ENCODE measurements around the gene TMCC1. TPM values are rescaled to one million over a fixed set of nuclear protein-coding genes. Genes with fewer than 3 reads are reported as not detected.
"Not testable (repeated sequence)": the region's sequence is repeated elsewhere in the genome, so short reads cannot be mapped to it uniquely, and the experiment has no call there.

Gene TMCC1
- polyA plus RNA-seq, 3 donors: 22.8 to 24.6 (median 23.5) TPM

DNA sequence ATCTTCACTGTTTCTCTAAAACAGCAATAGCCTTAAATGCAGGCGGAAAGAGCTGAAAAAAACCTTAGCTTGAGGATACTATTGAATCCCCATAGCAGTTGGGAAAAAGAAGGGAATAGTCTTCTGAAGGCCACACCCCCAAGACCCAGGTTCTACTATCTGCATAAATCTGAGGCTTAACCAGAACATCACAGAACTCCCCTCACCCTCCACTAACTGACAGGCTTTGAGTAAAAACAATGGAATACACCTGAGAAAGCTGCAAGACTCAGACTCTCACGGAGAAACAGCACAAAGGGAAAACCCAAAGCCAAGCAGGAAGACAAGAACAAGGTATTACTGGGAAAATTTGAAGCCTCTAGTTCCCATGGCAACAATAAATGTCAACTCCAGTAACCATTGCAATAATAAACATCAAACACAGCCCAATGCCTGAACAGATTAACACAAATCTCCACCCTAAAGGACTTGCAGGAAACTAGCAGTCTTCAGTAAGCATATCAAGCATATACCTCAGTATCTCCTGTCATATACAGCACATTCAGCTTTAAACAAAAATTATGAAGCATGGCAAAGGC, 56.4 kb downstream of the TMCC1 start:
- DNase-seq (ENCODE audit: low read depth in 3 of 3, low spot score in 2 of 3): no peak

DNA sequence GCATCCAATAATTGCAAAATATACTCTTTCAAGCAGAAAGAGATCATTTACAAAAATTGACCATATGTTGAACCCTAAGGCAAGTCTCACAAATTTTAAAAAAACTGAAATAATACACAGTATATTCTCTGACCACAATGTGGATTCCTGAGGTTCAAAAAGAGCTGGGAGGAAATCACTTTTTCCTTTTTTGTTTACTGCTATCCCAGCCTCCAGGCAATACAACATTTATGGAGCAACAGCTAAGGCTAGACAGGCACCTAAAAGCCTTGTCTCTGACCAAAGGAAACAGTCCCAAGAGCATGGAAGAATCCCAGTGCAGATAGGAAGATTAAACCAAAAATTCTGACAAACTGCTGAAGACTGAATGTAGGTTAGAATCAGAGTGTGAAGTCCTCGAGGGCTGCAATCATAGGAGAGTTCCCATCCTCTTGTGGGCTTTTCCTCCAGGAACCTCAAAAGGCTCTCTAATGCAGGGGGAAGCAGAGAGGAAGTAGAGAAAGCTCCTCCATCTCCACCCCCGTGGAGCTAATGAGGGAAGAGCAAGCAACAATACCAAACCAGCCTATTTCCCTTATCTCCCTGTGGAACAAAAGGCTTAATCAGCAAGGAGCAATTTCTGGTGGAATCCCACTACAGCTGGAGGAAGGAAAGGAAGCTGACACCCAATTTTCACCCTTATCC, 57.0 kb downstream of the TMCC1 start:
- no peak for DNase-seq (ENCODE audit: low read depth in 3 of 3, low spot score in 2 of 3)

GRCh38 chr3:129835198-129835597, 58.3 kb downstream of the TMCC1 start:
- DNase-seq (ENCODE audit: low read depth in 3 of 3, low spot score in 2 of 3): no peak

- DNase-seq (ENCODE audit: low read depth in 3 of 3, low spot score in 2 of 3): no peak
Measured at GRCh38 chr3:129834580-129834979, 58.9 kb downstream of the TMCC1 start.

DNA sequence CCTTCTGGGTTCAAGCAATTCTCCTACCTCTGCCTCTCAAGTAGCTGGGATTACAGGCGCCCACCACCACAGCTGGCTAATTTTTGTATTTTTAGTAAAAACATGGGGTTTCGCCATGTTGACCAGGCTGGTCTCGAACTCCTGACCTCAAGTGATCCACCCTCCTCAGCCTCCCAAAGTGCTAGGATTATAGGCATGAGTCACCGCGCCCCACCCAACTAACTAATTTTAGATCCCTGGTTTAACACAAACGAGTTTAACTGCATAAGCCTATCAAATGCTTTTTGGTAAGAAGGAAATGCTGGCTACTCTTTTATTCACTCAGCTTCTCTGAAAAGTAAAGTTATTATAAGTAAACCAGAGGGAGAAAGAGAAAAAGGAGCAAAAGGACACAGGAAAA, 61.6 kb downstream of the TMCC1 start:
- DNase-seq (ENCODE audit: low read depth in 3 of 3, low spot score in 2 of 3): not testable (repeated sequence)

DNA sequence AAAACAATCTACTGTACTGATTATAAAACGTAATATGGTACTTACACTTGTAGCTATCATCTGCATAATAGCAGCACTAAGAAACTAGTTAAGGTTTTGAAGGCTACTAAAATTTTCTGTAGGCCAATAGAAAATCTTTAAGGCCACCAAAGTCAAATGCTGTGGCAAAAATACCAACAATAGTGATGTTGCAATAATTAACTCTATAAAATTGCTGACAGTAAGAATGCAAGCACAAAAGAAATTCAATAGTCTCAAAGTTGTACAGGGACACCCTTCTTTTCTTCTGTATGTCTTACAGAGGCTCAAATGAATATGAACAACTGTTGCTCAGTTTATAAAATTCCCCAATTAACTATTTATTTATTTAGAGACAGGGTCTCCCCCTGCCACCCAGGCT, 62.0 kb downstream of the TMCC1 start:
- no peak for DNase-seq (ENCODE audit: low read depth in 3 of 3, low spot score in 2 of 3)

GRCh38 chr3:129829640-129830039, 63.9 kb downstream of the TMCC1 start:
- DNase-seq (ENCODE audit: low read depth in 3 of 3, low spot score in 2 of 3): peak; percentile 33 to 61 (median 39)

GRCh38 chr3:129827765-129828164, 65.7 kb downstream of the TMCC1 start:
- DNase-seq (ENCODE audit: low read depth in 3 of 3, low spot score in 2 of 3): no peak

DNA sequence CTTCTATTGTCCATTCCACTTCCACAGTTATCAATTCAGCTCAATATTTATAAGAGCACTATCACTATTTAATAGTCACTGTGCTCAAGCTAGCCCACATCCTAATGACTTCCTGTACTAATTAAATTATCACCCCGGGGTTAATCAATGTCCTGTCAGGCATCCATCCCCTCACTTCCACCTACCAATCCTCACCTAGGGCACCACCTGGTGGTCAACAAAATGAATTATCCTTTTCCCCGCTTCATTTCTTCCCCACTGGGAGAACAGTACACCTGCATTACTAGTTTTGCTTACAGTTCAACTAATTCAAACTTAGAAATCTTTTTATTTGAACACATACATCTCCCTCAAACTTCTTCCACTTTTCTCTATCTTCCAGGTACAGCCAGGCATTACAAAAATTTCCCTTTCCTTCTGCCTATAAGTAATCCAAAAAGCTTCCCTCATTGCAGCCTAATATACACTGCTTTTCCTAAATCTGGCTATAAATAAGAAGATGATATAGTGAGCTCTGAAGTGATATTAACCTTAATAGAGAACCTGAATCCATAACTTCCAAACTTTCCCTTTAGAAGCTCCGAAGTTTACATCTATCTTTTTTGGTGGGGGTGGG, 68.5 kb downstream of the TMCC1 start:
- DNase-seq (ENCODE audit: low read depth in 3 of 3, low spot score in 2 of 3): peak; percentile 12 to 36 (median 31)

GRCh38 chr3:129822679-129823078, 70.8 kb downstream of the TMCC1 start:
- no peak for DNase-seq (ENCODE audit: low read depth in 3 of 3, low spot score in 2 of 3)

- no peak for DNase-seq (ENCODE audit: low read depth in 3 of 3, low spot score in 2 of 3)
Measured at GRCh38 chr3:129822241-129822640, 71.3 kb downstream of the TMCC1 start.

DNA sequence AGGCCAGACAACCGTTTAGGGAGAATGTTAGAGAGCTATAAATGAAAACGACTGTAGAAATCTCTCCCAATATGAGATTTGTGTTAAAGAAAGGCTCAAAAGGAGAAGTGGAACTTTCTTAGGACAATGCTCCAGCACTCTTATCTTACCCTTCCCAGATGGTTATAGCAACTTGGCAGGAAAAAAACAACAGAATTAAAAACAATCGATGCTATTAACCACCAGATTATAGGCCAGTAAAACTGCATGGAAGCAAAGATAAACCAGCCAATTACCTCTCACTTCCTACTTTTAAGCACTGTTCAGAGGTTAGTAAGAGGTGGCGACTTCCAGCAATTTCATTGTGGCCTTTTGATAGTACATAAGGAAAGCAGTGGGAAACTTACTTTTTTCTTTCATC, 72.9 kb downstream of the TMCC1 start:
- no peak for DNase-seq (ENCODE audit: low read depth in 3 of 3, low spot score in 2 of 3)

- no peak for DNase-seq (ENCODE audit: low read depth in 3 of 3, low spot score in 2 of 3)
Measured at GRCh38 chr3:129812589-129812988, 80.9 kb downstream of the TMCC1 start.

GRCh38 chr3:129809297-129809696, 84.2 kb downstream of the TMCC1 start:
- DNase-seq (ENCODE audit: low read depth in 3 of 3, low spot score in 2 of 3): no peak

DNA sequence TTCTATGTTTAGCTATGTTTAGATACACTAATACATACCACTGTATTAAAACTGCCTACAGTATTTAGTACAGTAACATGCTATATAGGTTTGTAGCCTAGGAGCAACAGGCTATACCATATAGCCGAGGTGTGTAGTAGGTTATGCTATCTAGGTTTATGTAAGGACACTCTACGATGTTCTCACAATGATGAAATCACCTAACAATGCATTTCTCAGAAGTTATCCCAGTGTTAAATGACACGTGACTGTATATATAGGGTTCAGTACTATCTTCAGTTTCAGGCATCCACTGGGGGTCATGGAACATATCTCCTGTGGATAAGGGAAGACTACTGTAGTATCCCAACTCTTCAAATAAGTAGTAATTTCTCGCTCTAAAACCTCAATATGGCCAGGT, 97.4 kb downstream of the TMCC1 start:
- DNase-seq (ENCODE audit: low read depth in 3 of 3, low spot score in 2 of 3): no peak

DNA sequence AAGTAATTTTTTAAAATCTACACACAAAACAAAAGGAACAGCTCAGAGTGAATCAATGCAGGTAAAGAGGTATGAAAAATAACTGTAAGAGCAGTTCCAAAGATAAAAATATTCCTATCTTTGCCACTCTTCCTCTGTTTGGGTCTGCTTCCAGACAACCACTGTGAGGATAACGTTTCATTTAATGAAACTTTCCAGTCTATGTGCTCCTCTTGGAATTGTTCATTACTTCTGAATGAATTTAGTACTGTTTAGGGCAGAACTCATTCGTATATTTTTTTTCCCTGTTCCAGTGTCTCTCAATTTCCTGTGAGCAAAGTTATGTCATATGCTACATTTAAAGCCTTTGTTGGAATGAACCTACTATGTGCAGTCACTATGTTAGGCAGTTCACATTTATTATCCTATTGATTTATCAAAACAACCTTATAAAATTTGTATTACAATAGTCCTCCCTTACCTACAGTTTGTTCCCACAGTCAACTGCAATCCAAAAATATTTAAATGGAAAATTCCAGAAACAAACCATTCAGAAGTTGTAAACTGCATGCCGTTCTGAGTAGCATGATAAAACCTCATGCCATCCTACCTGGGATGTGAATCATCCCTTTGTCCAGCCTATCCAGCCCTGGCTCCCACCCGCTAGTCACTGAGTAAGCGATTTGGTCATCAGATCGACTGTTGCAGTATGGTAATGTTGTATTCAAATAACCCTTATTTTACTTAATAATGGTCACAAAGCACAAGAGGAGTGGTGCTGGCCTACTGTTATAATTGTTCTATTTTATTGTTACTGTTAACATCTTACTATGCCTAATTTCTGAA, 98.1 kb downstream of the TMCC1 start:
- DNase-seq (ENCODE audit: low read depth in 3 of 3, low spot score in 2 of 3): no peak

GRCh38 chr3:129794311-129795185, 99.0 kb downstream of the TMCC1 start:
- peak in 2 of 3 donors; percentile 29 to 54 for DNase-seq (ENCODE audit: low read depth in 3 of 3, low spot score in 2 of 3)

DNA sequence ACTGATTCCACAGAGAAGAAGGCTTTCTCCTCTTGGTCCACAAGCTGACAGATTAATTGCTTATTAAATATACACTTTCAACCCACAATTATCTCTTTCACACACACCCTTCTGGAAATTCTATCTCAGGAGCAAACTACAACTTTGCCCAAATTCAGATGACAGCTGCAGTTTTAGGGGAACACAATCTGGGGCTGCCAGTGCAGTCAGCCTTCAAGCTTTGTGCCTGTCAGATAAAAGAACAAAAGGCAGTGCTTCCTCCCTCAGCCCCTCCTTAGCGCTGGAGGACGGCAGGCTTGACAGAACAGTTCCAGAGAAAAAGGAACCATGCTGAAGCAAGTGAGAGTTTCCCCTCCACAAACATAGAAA, 99.6 kb downstream of the TMCC1 start:
- DNase-seq (ENCODE audit: low read depth in 3 of 3, low spot score in 2 of 3): no peak

DNA sequence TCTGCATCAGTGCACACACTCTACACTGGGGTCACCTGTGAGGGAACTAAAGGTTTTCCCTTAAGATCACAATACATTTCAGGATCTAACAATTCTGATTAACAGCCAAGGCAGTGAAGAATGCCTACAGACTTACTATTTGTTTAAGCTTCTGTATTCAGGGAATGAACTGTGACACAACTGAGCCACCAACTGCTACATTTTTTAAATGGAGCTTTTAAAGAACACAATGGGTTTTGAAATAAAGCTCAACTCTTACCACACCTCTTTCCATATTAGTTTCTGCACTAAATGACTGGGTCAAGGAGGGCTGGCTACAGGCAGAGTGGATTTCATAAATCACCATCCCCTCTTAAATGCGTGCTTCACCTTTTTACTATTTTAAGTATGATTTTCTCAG, 100.2 kb downstream of the TMCC1 start:
- DNase-seq (ENCODE audit: low read depth in 3 of 3, low spot score in 2 of 3): no peak

GRCh38 chr3:129783470-129783869, 110.0 kb downstream of the TMCC1 start:
- no peak for DNase-seq (ENCODE audit: low read depth in 3 of 3, low spot score in 2 of 3)

Data from right renal cortex interstitium (tissue), 3 donors.